ENCODE results near the gene KCNK18.

GRCh38 chr10:117216611-117217195 is 19.4 kb downstream of the KCNK18 start:
- TF ChIP-seq CTCF (IDR thresholded peaks at IDR 0.05) (peak; percentile 100), TFCP2L1 (CRISPR knock-in tag; IDR thresholded peaks at IDR 0.05) (no peak), SMC3 (IDR thresholded peaks at IDR 0.05) (peak; percentile 100), EP300 (IDR thresholded peaks at IDR 0.05) (no peak), HOXB5 (CRISPR knock-in tag; IDR thresholded peaks at IDR 0.05) (no peak), NFE2L2 (conservative IDR thresholded peaks at IDR 0.05; ENCODE audit: low read length) (no peak), POLR2A (IDR thresholded peaks at IDR 0.05; ENCODE audit: low read length) (no peak), RFX5 (IDR thresholded peaks at IDR 0.05) (no peak), PHF8 (IDR thresholded peaks at IDR 0.05; ENCODE audit: borderline replicate concordance, low read depth) (no peak), SREBF2 (IDR thresholded peaks at IDR 0.05) (no peak), CEBPB (IDR thresholded peaks at IDR 0.05) (no peak), HMGXB4 (CRISPR knock-in tag; IDR thresholded peaks at IDR 0.05; ENCODE audit: borderline replicate concordance) (0 out of 2 replicates have a peak, but pooled peaks have one; percentile 40)
- TF ChIP-seq, protein P1, sequence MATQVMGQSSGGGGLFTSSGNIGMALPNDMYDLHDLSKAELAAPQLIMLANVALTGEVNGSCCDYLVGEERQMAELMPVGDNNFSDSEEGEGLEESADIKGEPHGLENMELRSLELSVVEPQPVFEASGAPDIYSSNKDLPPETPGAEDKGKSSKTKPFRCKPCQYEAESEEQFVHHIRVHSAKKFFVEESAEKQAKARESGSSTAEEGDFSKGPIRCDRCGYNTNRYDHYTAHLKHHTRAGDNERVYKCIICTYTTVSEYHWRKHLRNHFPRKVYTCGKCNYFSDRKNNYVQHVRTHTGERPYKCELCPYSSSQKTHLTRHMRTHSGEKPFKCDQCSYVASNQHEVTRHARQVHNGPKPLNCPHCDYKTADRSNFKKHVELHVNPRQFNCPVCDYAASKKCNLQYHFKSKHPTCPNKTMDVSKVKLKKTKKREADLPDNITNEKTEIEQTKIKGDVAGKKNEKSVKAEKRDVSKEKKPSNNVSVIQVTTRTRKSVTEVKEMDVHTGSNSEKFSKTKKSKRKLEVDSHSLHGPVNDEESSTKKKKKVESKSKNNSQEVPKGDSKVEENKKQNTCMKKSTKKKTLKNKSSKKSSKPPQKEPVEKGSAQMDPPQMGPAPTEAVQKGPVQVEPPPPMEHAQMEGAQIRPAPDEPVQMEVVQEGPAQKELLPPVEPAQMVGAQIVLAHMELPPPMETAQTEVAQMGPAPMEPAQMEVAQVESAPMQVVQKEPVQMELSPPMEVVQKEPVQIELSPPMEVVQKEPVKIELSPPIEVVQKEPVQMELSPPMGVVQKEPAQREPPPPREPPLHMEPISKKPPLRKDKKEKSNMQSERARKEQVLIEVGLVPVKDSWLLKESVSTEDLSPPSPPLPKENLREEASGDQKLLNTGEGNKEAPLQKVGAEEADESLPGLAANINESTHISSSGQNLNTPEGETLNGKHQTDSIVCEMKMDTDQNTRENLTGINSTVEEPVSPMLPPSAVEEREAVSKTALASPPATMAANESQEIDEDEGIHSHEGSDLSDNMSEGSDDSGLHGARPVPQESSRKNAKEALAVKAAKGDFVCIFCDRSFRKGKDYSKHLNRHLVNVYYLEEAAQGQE (IDR thresholded peaks at IDR 0.05): peak; percentile 53
- TF ChIP-seq, protein P2, sequence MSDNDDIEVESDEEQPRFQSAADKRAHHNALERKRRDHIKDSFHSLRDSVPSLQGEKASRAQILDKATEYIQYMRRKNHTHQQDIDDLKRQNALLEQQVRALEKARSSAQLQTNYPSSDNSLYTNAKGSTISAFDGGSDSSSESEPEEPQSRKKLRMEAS (IDR thresholded peaks at IDR 0.05): peak; percentile 81

Data from A549 (cell line).